Transverse colon (tissue), 4 donors: Measurements from ENCODE around the gene CAPN13. TPM values are rescaled to one million over a fixed set of nuclear protein-coding genes. Genes with fewer than 3 reads are reported as not detected.
A peak's percentile ranks its signal among the peaks of the same experiment; 100 is the strongest.

Source experiments
- DNase-seq: peaks from one replicate; pipeline ENCODE4 v3.0.0-alpha.2; 2019
- H3K27ac ChIP-seq, 4 donors: fragments of 200-600 bp; sonication (generic); 2 replicates each; pipeline ENCODE4 v1.5.1; 2016 to 2018; ENCODE audit warnings: inconsistent platforms in 4 of 4
- H3K27me3 ChIP-seq: fragments of 200-600 bp; sonication (generic); 2 replicates; pipeline ENCODE4 v1.5.1; 2017; ENCODE audit warnings: inconsistent platforms
- H3K36me3 ChIP-seq, 4 donors: fragments of 200-600 bp; sonication (generic); 2 replicates each; pipeline ENCODE4 v1.5.1; 2017 to 2019; ENCODE audit warnings: inconsistent platforms in 4 of 4
- H3K4me1 ChIP-seq, 4 donors: fragments of 200-600 bp; sonication (generic); 2 replicates each; pipeline ENCODE4 v1.5.1; 2017 to 2020; ENCODE audit warnings: inconsistent platforms in 4 of 4
- H3K4me3 ChIP-seq, 4 donors: fragments of 200-600 bp; sonication (generic); 1 replicate in 1 of 4; 2 replicates in 3 of 4; pipeline versions ENCODE4 v1.5.1 to v1.6.1; 2017 to 2019; ENCODE audit warnings: inconsistent platforms in 4 of 4
- H3K9me3 ChIP-seq, 2 donors: fragments of 200-600 bp; sonication (generic); 2 replicates each; pipeline ENCODE4 v1.5.1; 2017 to 2019; ENCODE audit warnings: inconsistent platforms in 2 of 2
- EP300 ChIP-seq: sonication (generic); formaldehyde crosslinking; IDR thresholded peaks from one replicate; pipeline ENCODE4 v1.6.1; 2017; ENCODE audit warnings: antibody characterized with exemption, low read depth
- POLR2A ChIP-seq: fragments of 450-650 bp; IDR thresholded peaks from one replicate; pipeline ENCODE4 v1.6.1; 2016; ENCODE audit warnings: antibody characterized with exemption, mild to moderate bottlenecking, moderate library complexity
- POLR2AphosphoS5 ChIP-seq, 3 donors: sonication (generic); formaldehyde crosslinking; IDR thresholded peaks; one replicate each; pipeline ENCODE4 v1.6.1; 2016; ENCODE audit warnings: antibody characterized with exemption in 3 of 3
- WGBS, 2 donors: methylation state at CpG; one replicate each; pipeline ENCODE4 v1.1.5; 2018; ENCODE audit warnings: low coverage in 1 of 2; 5-methylcytosine and 5-hydroxymethylcytosine counted together
- in situ Hi-C, 4 donors: fragments of 200-750 bp; cut with MboI; loops; one replicate each; pipeline versions ENCODE4 v1.15.0 to v1.15.1; 2017; ENCODE audit warnings: low sequenced_read_pairs in 3 of 4, low pct_ligation_motif_present in 1 of 4, low pct_unique_long_range_greater_than_20kb in 1 of 4
- intact Hi-C: fragments of 100-400 bp; cut with DNase I; formaldehyde crosslinking; loops from one replicate; pipeline ENCODE4 v1.15.1; 2023; ENCODE audit warnings: low total_unique reads
- total RNA-seq, 4 donors: library from RNA; depleted of rRNA; stranded (reverse); fragments of >200 nt; gene quantifications; one replicate each; pipeline ENCODE4 v1.1.0, GENCODE V29; 2016
- TF ChIP-seq, protein P1 (sequence below), 5 experiments: fragments of 200-600 bp in 3 of 5; fragments of 450-650 bp in 2 of 5; sonication (generic) in 3 of 5; IDR thresholded peaks; 1 replicate in 2 of 5; 2 replicates in 3 of 5; pipeline ENCODE4 v1.5.1; 2016 to 2017; ENCODE audit warnings: antibody characterized with exemption in 5 of 5, inconsistent platforms in 3 of 5, mild to moderate bottlenecking in 2 of 5, moderate library complexity in 1 of 5

CAPN13 gene
- total RNA-seq, 4 donors from 2014 or later, result 24.3 to 83.3 (median 52.3) TPM

GRCh38 chr2:30716123-30716900 is 90.9 kb downstream of the CAPN13 start:
- no peak for DNase-seq
- whole genome bisulfite sequencing, 2 donors, result 75 to 87% methylated on average over 10 to 11 of the region's 11 CpGs
- in situ Hi-C loops, result loop anchor here (5.0 to 25.0 kb wide), 4 partner anchors 448 to 621 kb away; no protein-coding TSS in a partner anchor

GRCh38 chr2:30714811-30715709 is 92.2 kb downstream of the CAPN13 start:
- no peaks in the 10 kb centered on the region for H3K9me3 ChIP-seq
- DNase-seq, result no peak
- TF ChIP-seq POLR2AphosphoS5 (IDR thresholded peaks at IDR 0.05) (no peak), EP300 (no peak), POLR2A (no peak)
- TF ChIP-seq, protein P1, sequence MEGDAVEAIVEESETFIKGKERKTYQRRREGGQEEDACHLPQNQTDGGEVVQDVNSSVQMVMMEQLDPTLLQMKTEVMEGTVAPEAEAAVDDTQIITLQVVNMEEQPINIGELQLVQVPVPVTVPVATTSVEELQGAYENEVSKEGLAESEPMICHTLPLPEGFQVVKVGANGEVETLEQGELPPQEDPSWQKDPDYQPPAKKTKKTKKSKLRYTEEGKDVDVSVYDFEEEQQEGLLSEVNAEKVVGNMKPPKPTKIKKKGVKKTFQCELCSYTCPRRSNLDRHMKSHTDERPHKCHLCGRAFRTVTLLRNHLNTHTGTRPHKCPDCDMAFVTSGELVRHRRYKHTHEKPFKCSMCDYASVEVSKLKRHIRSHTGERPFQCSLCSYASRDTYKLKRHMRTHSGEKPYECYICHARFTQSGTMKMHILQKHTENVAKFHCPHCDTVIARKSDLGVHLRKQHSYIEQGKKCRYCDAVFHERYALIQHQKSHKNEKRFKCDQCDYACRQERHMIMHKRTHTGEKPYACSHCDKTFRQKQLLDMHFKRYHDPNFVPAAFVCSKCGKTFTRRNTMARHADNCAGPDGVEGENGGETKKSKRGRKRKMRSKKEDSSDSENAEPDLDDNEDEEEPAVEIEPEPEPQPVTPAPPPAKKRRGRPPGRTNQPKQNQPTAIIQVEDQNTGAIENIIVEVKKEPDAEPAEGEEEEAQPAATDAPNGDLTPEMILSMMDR (IDR thresholded peaks at IDR 0.05), result no peak
- WGBS, 2 donors, result 79 to 83% methylated on average over 8 of the region's 8 CpGs
- intact Hi-C loops (loop anchor here (2.0 to 5.0 kb wide), 2 partner anchors 457 to 618 kb away; no protein-coding TSS in a partner anchor), in situ Hi-C loops (loop anchor here (5.0 to 25.0 kb wide), 4 partner anchors 450 to 622 kb away; no protein-coding TSS in a partner anchor)
- no peaks in the 10 kb centered on the region for H3K27me3 ChIP-seq
- no peak overlapping the region for H3K27ac ChIP-seq
- no peak overlapping the region for H3K4me3 ChIP-seq
- no peaks in the 10 kb centered on the region for H3K36me3 ChIP-seq
- peaks cover 0 to 6% (median 1%) of the 10 kb centered on the region in 4 donors for H3K4me1 ChIP-seq

More at GRCh38 chr2:30716123-30716900, 90.9 kb downstream of the CAPN13 start:
- Histone ChIP-seq H3K36me3 (no peaks in the 10 kb centered on the region), H3K27ac (no peak overlapping the region), H3K27me3 (no peaks in the 10 kb centered on the region), H3K9me3 (no peaks in the 10 kb centered on the region), H3K4me1 (peaks cover 0 to 6% (median 1%) of the 10 kb centered on the region in 4 donors), H3K4me3 (no peak overlapping the region)
- intact Hi-C loops, result no loop called here
- TF ChIP-seq, protein P1 (IDR thresholded peaks at IDR 0.05), result no peak
- no peak for TF ChIP-seq POLR2A
- TF ChIP-seq POLR2AphosphoS5 (IDR thresholded peaks at IDR 0.05), result no peak
- TF ChIP-seq EP300, result no peak

- Histone ChIP-seq H3K27me3 (no peaks in the 10 kb centered on the region), H3K4me3 (no peak overlapping the region), H3K4me1 (peaks cover 0 to 6% (median 1%) of the 10 kb centered on the region in 4 donors), H3K9me3 (no peaks in the 10 kb centered on the region), H3K27ac (peak overlapping the region in 1 of 4 donors; percentile 36), H3K36me3 (no peaks in the 10 kb centered on the region)
- TF ChIP-seq EP300 (no peak), POLR2A (no peak), POLR2AphosphoS5 (IDR thresholded peaks at IDR 0.05) (no peak)
- WGBS, 2 donors, result 100% methylated on average over 3 of the region's 3 CpGs; no CpG with 5 or more reads in 1 of the 2 donors
- intact Hi-C loops, result loop anchor here (2.0 to 5.0 kb wide), 2 partner anchors 459 to 619 kb away; no protein-coding TSS in a partner anchor
- in situ Hi-C loops, result loop anchor here (10.0 to 25.0 kb wide), 3 partner anchors 451 to 624 kb away; no protein-coding TSS in a partner anchor
- no peak for DNase-seq
Measured at GRCh38 chr2:30713698-30714097, 93.5 kb downstream of the CAPN13 start.

- no peaks in the 10 kb centered on the region for H3K9me3 ChIP-seq
- WGBS, 2 donors, result 18 to 43% methylated on average over 1 to 4 of the region's 4 CpGs
- intact Hi-C loops (loop anchor here (5.0 kb wide), 1 partner anchor 461 kb away; no protein-coding TSS in a partner anchor), in situ Hi-C loops (loop anchor here (10.0 to 25.0 kb wide), 3 partner anchors 453 to 626 kb away; no protein-coding TSS in a partner anchor)
- no peaks in the 10 kb centered on the region for H3K27me3 ChIP-seq
- H3K4me1 ChIP-seq, result peaks cover 0 to 6% (median 1%) of the 10 kb centered on the region in 4 donors
- TF ChIP-seq POLR2A (no peak), EP300 (no peak), POLR2AphosphoS5 (IDR thresholded peaks at IDR 0.05) (peak in 2 of 3 donors; percentile 12 to 34)
- TF ChIP-seq, protein P1 (IDR thresholded peaks at IDR 0.05), result peak; percentile 96 to 100 (median 99)
- DNase-seq, result peak; percentile 89
- no peaks in the 10 kb centered on the region for H3K36me3 ChIP-seq
- no peak overlapping the region for H3K27ac ChIP-seq
- H3K4me3 ChIP-seq, result no peak overlapping the region
Measured at GRCh38 chr2:30711646-30712085, 95.6 kb downstream of the CAPN13 start.
